Stimulated activated CD8-positive, alpha-beta memory T cell treated with anti-CD3 and anti-CD28 coated beads, Interleukin-12 subunit alpha, Interleukin-12 subunit beta, amount 100 ng/mL, for 1 hour (primary cell): ENCODE results near the gene HAT1.

Experiments
- DNase-seq: peaks from one replicate; pipeline ENCODE4 v3.0.0-alpha.2; 2020; ENCODE audit warnings: low read depth

HAT1 gene

DNA sequence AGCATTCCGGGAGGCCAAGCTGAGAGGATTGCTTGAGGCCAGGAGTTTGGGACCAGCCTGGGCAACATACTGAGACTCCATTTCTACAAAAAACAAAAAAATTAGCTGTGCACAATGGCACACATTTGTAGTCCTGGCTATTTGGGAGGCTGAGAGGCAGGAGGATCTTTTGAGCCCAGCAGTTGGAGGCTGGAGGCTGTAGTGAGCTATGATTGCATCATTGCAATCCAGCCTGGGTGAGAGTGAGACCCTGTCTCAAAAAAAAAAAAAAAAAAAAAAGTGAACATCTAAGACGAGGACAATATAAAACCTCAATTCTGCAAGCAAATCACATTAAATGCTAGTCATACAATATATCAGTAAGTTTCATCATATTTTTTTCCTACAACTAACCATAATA, 2.8 kb upstream of the HAT1 start:
- DNase-seq, result no peak

DNA sequence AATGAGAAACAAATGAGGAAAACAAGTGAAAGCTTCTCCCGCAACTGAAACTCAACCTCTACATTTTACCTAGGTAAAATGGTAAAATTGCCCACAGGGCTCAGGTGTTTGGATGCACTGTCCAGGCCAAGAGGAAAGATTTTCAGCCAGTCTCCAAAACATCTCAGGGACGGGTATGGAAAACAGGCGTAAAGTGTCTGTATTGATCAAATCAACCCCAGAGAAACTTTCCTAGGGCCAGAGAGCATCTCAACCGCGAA, 361 bp upstream of the HAT1 start:
- DNase-seq, result no peak

DNA sequence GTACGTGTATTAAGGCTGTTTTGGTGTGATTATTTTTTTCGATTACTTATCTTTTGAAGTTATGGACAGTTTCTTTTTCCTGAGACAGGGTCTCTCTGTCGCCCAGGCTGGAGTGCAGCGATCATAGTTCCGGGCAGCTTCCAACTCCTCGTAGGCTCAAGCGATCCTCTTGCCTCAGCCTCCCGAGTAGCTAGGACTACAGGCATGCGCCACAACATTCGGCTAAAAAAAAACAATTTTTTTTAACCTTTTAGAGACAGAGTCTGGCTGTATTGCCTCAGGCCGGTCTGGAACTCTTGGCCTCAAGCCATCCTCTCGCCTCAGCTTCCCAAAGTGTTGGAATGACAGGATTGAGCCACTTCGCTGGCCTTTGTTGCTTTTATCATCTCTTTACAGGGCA, 945 bp downstream of the HAT1 start:
- DNase-seq, result no peak

DNA sequence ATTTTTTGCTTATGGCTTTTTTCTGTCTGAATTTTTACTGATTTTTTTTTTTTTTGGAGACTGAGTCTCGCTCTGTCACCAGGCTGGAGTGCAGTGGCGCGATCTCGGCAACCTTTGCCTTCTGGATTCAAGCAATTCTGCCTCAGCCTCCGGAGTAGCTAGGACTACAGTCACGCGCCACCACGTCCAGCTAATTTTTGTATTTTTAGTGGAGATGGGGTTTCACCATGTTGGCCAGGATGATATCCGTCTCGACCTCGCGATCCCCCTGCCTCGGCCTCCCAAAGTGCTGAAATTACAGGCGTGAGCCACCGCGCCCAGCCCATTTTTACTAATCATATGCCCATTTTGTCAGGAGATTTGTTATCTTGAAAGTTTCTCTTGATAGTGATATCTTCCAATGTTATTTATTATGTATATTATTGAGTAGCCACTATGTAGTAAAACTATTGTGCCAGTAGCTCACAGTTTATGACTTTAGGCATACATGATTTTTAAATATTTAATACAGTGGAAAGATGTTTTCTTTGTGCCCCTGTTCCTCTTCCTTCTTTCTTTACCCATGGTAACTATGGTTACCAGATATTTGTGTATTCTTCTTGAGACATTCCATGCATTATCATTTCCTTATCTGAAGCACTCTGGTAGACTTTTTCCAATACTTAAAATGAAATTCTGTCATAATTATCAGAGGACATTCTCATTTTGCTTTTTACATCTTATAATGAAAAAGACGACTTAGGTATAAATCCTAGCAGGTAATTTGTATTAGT, 2.1 kb downstream of the HAT1 start:
- DNase-seq, result no peak

DNA sequence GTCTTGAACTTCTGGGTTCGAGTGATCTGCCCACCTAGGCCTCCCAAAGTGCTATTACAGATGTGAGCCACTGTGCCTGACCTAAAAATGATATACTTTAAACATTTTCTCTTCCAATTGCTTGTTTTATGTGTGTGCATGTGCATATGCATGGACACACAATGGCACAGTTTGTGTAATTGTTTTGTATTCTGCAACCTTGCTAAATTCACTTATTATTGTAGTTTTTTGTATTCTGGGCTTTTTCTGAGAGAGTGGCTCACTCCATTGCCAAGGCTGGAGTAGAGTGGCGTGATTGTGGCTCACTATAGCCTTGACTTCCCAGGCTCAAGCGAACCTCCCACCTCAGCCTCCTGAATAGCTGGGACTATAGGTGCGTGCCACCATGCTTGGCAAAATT, 8.1 kb downstream of the HAT1 start:
- DNase-seq, result no peak

DNA sequence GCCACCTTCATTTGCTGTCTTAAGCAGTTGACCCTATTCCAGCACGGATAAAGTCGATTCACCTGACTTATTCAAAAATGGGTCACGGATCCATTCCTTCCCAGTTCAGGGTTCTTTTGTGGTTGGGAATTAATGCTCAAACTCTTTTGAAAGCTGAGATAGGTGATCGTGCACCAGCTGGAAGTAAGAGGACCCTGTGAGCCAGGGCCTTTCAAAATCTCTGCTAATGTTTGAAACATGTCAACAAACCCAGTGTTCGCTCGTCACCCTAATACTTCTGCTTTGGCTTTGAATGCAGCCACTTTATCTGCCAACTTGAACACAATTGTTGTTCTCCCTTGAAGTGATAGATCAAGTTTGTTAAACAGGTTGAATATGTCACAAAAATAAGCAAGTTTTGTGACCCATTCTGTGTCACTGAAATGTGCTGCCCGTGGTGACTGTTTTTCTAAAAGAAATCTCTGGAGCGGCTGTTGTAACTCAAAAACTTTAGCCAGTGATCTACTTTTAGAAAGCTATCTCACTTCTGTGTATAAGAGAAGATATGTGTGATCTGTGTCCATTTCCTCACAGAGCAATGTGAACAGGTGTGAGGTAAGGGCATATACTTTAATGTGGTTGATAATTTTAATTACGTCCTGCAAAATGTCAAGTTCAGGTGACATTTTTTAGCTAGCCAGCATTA, 16.9 kb downstream of the HAT1 start:
- no peak for DNase-seq

DNA sequence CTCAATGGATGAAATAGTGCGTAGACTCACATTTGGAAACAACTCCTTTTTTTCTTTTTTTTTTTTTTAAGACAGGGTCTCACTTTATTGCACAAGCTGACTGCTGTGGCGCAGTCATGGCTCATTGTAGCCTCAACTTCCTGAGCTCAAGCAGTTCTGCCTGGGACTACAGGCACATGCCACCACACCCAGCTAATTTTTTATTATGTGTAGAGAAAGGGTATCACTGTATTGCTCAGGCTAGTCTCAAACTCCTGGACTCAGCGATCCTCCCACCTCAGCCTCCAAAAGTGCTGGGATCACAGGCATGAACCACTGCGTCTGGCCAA, 17.4 kb downstream of the HAT1 start:
- DNase-seq, result no peak

DNA sequence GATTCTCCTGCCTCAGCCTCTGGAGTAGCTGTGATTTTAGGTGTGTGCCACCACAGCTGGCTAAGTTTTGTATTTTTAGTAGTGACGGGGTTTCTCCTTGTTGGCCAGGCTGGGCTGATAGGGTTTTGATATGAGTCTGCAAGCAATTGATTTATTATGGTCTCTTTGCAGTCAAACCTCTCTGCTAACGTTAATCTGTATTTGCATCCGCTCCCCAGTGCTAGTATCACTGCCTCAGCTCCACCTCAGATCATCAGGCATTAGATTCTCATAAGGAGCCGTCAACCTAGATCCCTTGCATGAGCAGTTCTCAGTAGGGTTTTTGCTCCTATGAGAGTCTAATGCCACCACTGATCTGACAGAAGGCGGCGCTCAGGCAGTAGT, 19.0 kb downstream of the HAT1 start:
- DNase-seq, result no peak

DNA sequence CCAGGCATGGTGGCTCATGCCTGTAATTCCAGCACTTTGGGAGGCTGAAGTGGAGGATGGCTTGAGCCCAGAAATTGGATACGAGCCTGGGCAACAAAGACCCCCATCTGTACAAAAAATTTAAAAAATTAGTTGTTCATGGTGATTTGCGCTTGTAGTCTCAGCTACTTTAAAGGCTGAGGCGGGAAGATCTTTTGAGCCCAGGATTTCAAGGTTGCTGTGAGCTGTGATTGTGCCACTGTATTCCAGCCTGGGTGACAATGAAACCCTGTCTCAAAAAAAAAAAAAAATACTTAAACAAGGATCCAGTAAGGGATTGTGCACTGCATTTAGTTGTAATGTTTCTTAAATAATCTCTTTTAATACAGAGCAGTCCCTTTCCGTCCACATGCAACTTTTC, 21.6 kb downstream of the HAT1 start:
- no peak for DNase-seq

DNA sequence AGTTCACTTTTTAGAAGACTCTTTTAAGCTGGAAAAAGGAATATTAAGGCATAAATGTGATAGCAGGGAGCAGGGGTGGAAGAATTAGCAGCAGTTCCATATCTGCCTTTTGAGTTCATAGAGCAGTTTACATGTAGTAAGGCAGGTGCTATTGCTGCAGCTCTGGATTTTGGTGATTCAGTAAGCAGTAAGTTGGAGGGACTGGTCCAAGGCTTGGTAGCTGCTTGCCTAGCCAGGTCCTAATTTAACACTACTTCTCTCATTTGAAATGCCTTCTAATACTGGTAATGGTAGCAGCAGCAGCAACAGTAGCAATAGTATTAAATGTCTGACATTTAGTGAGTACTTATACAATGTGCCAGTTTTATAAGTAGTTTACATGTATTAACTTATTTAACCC, 30.0 kb downstream of the HAT1 start:
- DNase-seq, result no peak

DNA sequence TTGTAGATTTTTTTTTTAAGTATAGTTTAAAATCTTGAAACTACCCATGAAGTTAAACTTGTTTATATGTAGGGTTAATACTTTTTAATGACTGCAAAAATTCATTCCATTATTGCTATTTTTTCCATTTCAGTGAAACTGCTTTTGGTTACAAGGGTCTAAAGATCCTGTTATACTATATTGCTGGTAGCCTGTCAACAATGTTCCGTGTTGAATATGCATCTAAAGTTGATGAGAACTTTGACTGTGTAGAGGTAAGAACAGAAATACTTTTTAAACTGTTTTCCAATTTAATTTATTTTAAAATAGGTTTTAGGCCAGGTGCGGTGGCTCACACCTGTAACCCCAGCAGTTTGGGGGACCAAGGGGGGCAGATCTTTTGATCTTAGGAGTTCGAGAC, 30.5 kb downstream of the HAT1 start:
- DNase-seq, result no peak

DNA sequence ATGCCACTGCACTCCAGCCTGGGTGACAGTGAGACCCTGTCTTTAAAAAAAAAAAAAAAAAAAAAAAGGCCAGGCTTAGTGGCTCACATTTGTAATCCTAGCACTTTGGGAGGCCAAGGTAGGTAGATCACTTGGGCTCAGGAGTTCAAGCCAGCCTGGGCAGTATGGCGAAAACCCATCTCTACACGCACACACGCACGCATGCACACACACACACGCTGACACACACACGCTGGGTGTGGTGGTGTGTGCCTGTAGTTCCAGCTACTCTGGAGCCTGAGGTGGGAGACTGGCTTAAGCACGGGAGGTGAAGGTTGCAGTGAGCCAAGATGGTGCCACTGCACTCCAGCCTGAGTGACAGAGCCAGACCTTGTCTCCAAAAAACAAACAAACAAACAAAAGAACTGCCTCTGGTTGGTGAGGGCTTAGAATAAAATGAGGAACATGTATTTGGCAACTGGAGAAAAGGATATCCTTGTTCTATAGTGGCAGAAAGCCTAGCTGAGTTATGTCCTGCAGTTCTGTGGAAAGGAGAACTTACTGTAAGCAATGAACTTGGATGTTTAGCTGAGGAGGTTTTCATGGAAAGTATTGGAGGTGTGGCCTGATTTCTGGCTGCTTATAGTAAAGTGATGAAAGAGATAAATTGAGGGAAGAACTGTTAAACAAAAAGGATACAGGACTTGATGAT, 34.0 kb downstream of the HAT1 start:
- DNase-seq, result no peak

DNA sequence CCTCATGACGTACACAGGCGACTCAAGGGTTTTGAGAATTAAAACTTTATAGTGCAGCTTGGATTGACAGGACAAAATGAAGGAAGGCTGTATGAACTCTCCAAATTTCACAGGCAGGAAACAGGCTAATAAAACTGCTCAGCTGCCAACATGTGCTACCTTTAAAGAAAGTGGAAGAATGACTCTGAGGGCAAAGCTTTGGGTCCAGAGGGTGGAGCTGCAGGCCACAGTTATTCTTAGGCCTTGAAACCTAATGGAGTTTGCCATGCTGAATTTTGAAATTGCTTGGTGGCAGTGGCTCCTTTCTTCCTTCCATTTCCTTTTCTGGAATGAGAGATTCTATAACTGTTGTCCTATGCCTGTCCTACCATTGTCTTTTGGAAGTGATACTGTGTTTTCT, 34.8 kb downstream of the HAT1 start:
- no peak for DNase-seq

DNA sequence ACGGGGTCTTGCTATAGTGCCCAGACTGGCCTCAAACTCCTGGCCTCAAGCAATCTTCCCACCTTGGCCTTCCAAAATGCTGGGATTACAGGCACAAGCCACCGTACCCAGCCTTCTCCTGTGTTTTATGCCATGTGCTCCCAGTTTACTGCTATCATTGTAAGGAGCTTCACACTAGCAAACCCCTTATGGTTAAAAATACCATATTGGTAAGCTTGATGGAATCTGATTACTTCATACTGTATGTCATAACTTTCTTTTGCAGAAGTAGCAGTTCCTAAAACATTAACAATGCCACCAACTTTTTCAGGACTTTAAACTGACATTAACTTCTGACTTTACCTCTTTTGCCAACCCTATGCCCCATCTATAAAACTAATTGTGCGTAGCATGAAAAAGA, 36.2 kb downstream of the HAT1 start:
- DNase-seq, result no peak

DNA sequence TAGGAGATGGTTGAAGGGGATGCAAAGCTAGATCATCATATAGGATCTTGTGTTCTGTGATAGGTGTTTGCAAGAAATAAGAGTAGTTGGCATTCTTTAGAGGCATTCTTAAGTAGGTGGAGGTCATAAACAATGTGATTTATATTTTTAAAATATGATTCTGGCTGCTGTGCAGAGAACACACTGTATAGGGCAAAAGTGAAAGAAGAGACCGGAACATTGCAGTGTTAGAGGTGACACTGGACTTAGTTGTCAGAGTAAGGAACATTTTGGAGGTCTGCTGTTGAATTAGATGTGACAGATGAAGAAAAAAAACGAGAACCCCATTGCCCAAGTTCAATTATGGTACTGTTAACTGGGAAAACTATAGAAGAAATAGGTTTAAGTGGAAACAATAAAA, 37.7 kb downstream of the HAT1 start:
- no peak for DNase-seq

DNA sequence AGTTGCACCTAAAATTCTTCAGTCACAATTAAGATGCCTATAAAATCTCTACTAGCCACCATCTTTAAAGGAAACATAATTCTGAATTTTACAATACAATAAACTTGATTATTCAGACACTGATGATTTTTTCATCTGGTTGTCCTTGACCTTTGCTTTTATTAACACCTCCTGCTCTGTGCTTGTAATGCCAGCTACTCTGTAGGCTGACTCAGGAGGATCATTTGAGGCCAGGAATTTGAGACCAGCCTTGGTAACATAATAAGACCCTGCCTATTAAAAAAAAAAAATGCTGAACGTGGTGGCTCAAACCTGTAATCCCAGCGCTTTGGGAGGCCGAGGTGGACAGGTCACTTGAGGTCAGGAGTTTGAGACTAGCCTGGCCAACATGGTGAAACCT, 38.3 kb downstream of the HAT1 start:
- no peak for DNase-seq

DNA sequence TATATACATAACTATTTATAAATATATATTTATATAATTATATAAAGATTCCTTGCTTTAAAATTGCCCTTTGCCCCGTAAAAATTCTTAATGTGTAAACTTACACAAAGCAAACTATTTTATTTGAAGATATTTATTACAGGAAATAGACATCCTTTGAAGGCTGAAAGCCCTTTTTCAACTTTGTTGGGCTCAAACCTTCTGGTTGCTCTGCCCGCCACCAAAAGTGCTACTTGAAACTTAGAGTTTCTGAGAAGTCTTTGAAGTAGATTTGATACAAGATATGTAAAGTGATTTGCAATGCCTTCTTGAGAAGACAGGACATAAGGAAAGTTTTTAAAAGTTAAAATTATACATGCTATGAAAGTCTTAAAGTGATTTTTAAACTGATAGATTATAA, 40.9 kb downstream of the HAT1 start:
- DNase-seq, result no peak

DNA sequence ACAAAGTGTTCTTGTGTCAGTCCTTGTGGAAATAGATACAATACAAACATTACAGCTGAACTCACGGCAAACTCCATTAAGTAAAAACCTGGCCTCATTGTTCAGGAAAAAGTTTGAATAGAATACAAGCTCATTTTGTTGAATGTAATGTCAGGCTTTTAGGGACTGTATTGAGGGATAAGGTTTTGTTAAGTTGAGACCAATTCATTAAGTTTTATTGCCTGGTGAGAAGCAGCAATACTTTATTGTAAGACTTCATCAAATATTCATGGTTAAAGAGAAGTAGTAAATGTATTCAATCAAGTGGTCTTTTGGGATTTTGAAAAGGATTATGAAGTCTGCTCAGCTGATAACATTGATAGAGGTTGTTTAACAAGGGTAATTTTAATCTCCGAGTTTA, 42.0 kb downstream of the HAT1 start:
- no peak for DNase-seq

DNA sequence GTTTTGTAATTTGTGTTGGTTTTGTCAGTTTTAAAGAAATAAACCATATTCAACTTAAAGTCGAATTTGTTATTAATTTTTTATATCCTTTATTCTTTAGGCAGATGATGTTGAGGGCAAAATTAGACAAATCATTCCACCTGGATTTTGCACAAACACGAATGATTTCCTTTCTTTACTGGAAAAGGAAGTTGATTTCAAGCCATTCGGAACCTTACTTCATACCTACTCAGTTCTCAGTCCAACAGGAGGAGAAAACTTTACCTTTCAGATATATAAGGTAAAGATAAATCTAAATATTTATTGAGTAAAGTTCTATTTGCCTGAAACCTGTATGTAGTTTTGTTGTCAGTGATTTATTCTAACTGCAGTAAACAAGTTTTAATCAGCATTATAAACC, 43.0 kb downstream of the HAT1 start:
- no peak for DNase-seq

DNA sequence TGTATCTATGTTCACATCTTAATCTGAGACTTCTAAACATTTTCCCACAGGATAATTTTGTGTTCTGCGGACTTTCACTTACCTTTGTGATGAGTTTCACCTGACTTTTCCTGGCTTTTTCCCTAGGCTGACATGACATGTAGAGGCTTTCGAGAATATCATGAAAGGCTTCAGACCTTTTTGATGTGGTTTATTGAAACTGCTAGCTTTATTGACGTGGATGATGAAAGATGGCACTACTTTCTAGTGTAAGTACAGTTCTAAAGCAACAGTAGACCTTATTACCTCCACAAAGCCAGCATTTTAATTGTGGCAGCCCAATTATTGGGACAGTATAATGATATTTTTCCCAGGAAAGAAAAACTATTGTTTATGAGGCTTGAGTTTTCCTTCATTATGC, 43.4 kb downstream of the HAT1 start:
- DNase-seq, result no peak

DNA sequence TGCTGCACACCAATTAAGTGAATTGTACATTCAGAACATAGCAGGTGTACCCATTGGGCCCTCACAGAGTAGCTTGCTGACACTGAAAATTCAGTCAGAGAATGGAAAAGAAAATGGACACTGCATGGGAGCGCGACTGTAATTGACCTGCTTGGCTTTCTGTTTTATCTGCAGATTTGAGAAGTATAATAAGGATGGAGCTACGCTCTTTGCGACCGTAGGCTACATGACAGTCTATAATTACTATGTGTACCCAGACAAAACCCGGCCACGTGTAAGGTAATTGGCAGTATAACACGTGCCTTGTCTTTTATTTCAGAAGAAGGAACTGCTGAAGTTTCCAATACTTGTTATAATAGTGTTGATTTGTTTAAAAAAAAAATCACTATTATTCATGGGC, 44.0 kb downstream of the HAT1 start:
- no peak for DNase-seq

DNA sequence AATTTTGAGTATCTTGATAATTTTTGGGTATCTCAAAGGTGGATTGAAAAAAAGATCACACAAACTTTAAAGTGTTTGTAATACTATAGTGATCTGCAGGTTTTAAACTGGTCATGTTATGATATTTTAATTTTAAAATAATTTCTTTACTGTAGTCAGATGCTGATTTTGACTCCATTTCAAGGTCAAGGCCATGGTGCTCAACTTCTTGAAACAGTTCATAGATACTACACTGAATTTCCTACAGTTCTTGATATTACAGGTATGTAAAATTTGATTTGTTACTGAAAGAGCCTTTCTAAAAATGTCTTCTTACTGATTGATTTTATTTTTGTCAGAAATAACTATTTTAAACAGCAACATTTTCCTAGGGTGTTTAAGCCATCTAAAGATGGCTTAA, 44.4 kb downstream of the HAT1 start:
- DNase-seq, result no peak

DNA sequence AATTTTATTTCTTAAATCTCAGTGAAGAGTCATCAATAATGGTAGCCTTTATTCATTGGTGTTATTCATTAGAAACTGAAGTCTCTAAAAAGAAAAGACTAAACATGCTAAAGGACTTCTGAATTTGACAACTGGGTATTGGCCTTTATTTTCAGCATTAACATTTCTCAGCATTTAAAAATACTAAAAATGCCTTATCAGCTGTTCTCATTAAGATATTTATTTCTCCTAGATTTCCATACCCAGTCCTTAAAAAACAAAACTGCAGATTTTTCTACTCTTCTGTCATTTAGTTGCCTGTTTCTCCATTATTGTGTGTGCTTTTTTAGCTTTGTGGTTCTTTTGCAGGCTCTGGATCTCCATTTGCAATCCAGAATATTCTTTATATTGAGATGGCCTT, 46.2 kb downstream of the HAT1 start:
- DNase-seq, result no peak
